HEK293 (cell line): ENCODE results near the gene TNS3.

ENCODE experiments used
- CTCF ChIA-PET: fragments of 350-600 bp; formaldehyde crosslinking; extraction: SDS; loops from one replicate; lab custom pipeline; 2021; ENCODE audit warnings: antibody characterized with exemption; lab: Yijun Ruan, JAX
- POLR2A ChIA-PET: fragments of 300-600 bp; formaldehyde crosslinking; extraction: SDS; loops from one replicate; lab custom pipeline; 2020; ENCODE audit warnings: antibody characterized with exemption, inconsistent platforms; lab: Yijun Ruan, JAX
- H3K27ac ChIP-seq: fragments of 200-500 bp; sonication (Bioruptor generic); 2 replicates; pipeline ENCODE4 v1.5.1; 2014; ENCODE audit warnings: low read depth, low read length, control low read depth, inconsistent platforms; ENCODE audit errors: extremely low read depth
- H3K36me3 ChIP-seq, 2 experiments: fragments of 200-500 bp in 1 of 2; sonication (Bioruptor generic) in 1 of 2; 1 replicate in 1 of 2; 2 replicates in 1 of 2; pipeline ENCODE4 v1.5.1; 2014 to 2017; ENCODE audit warnings: inconsistent platforms in 2 of 2, low read length in 2 of 2; ENCODE audit not compliant: control insufficient read depth in 2 of 2, insufficient read depth in 1 of 2
- H3K4me1 ChIP-seq: fragments of 200-500 bp; sonication (Bioruptor generic); 2 replicates; pipeline ENCODE4 v1.5.1; 2014; ENCODE audit warnings: mild to moderate bottlenecking, low read length, inconsistent platforms; ENCODE audit not compliant: control insufficient read depth, insufficient read depth
- H3K4me3 ChIP-seq: 2 replicates; pipeline ENCODE4 v1.5.1; 2011; ENCODE audit warnings: low read depth, mild to moderate bottlenecking, control low read depth, low read length, moderate library complexity
- H3K9me3 ChIP-seq: fragments of 200-500 bp; sonication (Bioruptor generic); 2 replicates; pipeline ENCODE4 v1.5.1; 2014; ENCODE audit warnings: low read depth, low read length, inconsistent platforms; ENCODE audit not compliant: control insufficient read depth, insufficient read depth
- GLI2 ChIP-seq: fragments of 450-650 bp; formaldehyde crosslinking; IDR thresholded peaks from 2 replicates; pipeline ENCODE4; 2017; ENCODE audit warnings: missing biosample characterization, missing genetic modification characterization, low read depth, borderline replicate concordance
- HIC1 ChIP-seq: fragments of 450-650 bp; formaldehyde crosslinking; IDR thresholded peaks from 2 replicates; pipeline ENCODE4 v1.5.1; 2016; ENCODE audit warnings: missing biosample characterization, missing genetic modification characterization
- HOXA7 ChIP-seq: sonication (generic); formaldehyde crosslinking; IDR thresholded peaks from 2 replicates; pipeline ENCODE4 v1.8.1; 2022; ENCODE audit warnings: missing genetic modification reagents, borderline replicate concordance
- SCRT1 ChIP-seq: fragments of 450-650 bp; formaldehyde crosslinking; IDR thresholded peaks from 2 replicates; pipeline ENCODE4 v1.5.1; 2016; ENCODE audit warnings: missing biosample characterization, missing genetic modification characterization, borderline replicate concordance
- SP2 ChIP-seq: fragments of 450-650 bp; formaldehyde crosslinking; IDR thresholded peaks from 2 replicates; pipeline ENCODE4 v1.5.1; 2016; ENCODE audit warnings: missing biosample characterization, missing genetic modification characterization
- ZNF10 ChIP-seq: fragments of 450-650 bp; formaldehyde crosslinking; IDR thresholded peaks from 2 replicates; pipeline ENCODE4 v1.5.1; 2017; ENCODE audit warnings: missing biosample characterization, missing genetic modification characterization
- ZNF138 ChIP-seq: fragments of 450-650 bp; formaldehyde crosslinking; IDR thresholded peaks from 2 replicates; pipeline ENCODE4 v1.5.1; 2016; ENCODE audit warnings: missing biosample characterization, missing genetic modification characterization, borderline replicate concordance
- ZNF2 ChIP-seq: fragments of 450-650 bp; formaldehyde crosslinking; IDR thresholded peaks from 2 replicates; pipeline ENCODE4 v1.5.1; 2016; ENCODE audit warnings: missing biosample characterization, missing genetic modification characterization
- ZNF24 ChIP-seq: fragments of 450-650 bp; formaldehyde crosslinking; IDR thresholded peaks from 2 replicates; pipeline ENCODE4 v1.5.1; 2016; ENCODE audit warnings: missing biosample characterization, missing genetic modification characterization
- ZNF266 ChIP-seq: fragments of 450-650 bp; formaldehyde crosslinking; IDR thresholded peaks from 2 replicates; pipeline ENCODE4 v1.5.1; 2016; ENCODE audit warnings: missing biosample characterization, missing genetic modification characterization, low read depth
- ZNF398 ChIP-seq: fragments of 450-650 bp; formaldehyde crosslinking; IDR thresholded peaks from 2 replicates; pipeline ENCODE4 v1.5.1; 2017; ENCODE audit warnings: missing biosample characterization, missing genetic modification characterization
- ZNF404 ChIP-seq: fragments of 450-650 bp; formaldehyde crosslinking; IDR thresholded peaks from 2 replicates; pipeline ENCODE4 v1.5.1; 2017; ENCODE audit warnings: missing biosample characterization, missing genetic modification characterization
- ZNF571 ChIP-seq: fragments of 450-650 bp; formaldehyde crosslinking; IDR thresholded peaks from 2 replicates; pipeline ENCODE4 v1.5.0; 2017; ENCODE audit warnings: missing biosample characterization, missing genetic modification characterization
- ZNF610 ChIP-seq: fragments of 450-650 bp; formaldehyde crosslinking; IDR thresholded peaks from 2 replicates; pipeline ENCODE4 v1.5.1; 2016; ENCODE audit warnings: missing biosample characterization, missing genetic modification characterization, borderline replicate concordance
- ZNF621 ChIP-seq: fragments of 450-650 bp; formaldehyde crosslinking; IDR thresholded peaks from 2 replicates; pipeline ENCODE4 v1.5.1; 2017; ENCODE audit warnings: missing biosample characterization, missing genetic modification characterization
- ZNF623 ChIP-seq: fragments of 450-650 bp; formaldehyde crosslinking; IDR thresholded peaks from 2 replicates; pipeline ENCODE4 v1.5.1; 2016; ENCODE audit warnings: missing biosample characterization, missing genetic modification characterization
- ZNF768 ChIP-seq: fragments of 450-650 bp; formaldehyde crosslinking; IDR thresholded peaks from 2 replicates; pipeline ENCODE4 v1.5.1; 2018; ENCODE audit warnings: missing biosample characterization, mild to moderate bottlenecking, missing genetic modification characterization
- ZNF792 ChIP-seq: fragments of 450-650 bp; formaldehyde crosslinking; IDR thresholded peaks from 2 replicates; pipeline ENCODE4 v1.5.1; 2016; ENCODE audit warnings: missing biosample characterization, missing genetic modification characterization
- ZXDB ChIP-seq: fragments of 450-650 bp; formaldehyde crosslinking; IDR thresholded peaks from 2 replicates; pipeline ENCODE4 v1.5.1; 2016; ENCODE audit warnings: missing biosample characterization, missing genetic modification characterization
- TF ChIP-seq, protein P1 (sequence below): IDR thresholded peaks from 2 replicates; pipeline ENCODE4 v1.6.1; 2011; ENCODE audit warnings: mild to moderate bottlenecking, low read depth, low read length, borderline replicate concordance
- TF ChIP-seq, protein P2 (sequence below): fragments of 450-650 bp; formaldehyde crosslinking; IDR thresholded peaks from 2 replicates; pipeline ENCODE4 v1.5.1; 2016; ENCODE audit warnings: missing biosample characterization, missing genetic modification characterization, low read depth

Gene TNS3

DNA sequence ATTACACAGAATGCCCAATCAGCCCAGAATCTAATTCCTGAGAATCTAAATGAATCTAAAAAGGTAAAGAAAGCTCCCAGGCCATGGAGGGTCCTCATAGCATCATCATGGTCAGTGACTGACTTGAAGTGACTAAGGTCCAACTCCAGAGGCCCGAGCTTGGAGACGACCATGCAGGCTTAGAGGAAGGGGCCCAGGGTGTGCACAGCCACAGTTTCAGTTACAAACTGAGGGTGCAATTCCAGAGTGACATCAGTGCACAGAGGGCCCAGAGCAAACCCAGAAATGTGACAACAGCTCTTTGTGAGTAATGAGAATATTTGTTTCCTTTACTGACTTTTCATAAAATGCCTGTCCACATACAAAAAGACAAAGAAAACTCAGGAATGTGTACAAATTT is 170.0 kb downstream of the TNS3 start:
- H3K36me3 ChIP-seq = no peaks in the 10 kb centered on the region
- no peaks in the 10 kb centered on the region for H3K4me1 ChIP-seq
- ChIA-PET CTCF (no interaction called here), POLR2A (no interaction called here)
- H3K9me3 ChIP-seq = no peaks in the 10 kb centered on the region
- no peak overlapping the region for H3K27ac ChIP-seq
- TF ChIP-seq ZNF610 (no peak), ZNF768 (tag by site-specific recombination) (no peak)
- H3K4me3 ChIP-seq = no peak overlapping the region

DNA sequence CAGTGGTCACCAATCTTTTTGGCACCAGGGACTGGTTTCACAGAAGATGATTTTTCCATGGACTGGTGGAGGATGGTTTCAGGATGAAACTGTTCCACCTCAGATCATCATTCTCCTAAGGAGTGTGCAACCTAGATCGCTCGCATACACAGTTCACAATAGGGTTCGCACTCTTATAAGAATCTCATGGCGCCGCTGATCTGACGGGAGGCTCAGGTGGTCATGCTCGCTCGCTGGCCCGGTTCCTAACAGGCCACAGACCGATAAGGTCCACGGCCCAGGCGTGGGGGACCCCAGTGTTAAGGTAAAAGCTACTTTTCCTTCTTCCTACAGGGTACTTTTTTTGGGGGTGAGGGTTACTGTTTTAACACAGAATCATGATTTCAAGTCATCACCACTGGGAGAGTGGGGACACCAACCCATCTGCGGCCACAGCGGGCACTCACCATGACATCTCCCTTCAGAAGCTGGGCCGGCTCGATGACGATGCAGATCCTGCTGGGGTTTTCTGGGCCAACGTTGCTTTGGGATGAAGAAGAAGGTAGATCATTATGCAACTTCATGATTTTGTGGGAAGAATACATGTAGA is 170.5 kb downstream of the TNS3 start:
- Histone ChIP-seq H3K27ac (no peak overlapping the region), H3K4me1 (no peaks in the 10 kb centered on the region), H3K4me3 (no peak overlapping the region), H3K9me3 (no peaks in the 10 kb centered on the region), H3K36me3 (no peaks in the 10 kb centered on the region)
- ChIA-PET POLR2A (no interaction called here), CTCF (interaction anchor here (0.5 to 1.2 kb wide), 2 partner anchors 14 to 145 kb away, joined by 3 to 5 read pairs; no protein-coding TSS in a partner anchor)
- TF ChIP-seq ZNF623 (tag by site-specific recombination) (no peak), ZNF610 (no peak), ZNF266 (no peak), SP2 (tag by site-specific recombination) (no peak), ZNF621 (no peak), ZNF138 (no peak), GLI2 (no peak), HIC1 (tag by site-specific recombination) (no peak), ZNF404 (tag by site-specific recombination) (no peak), ZNF792 (no peak), SCRT1 (tag by site-specific recombination) (no peak), ZNF571 (tag by site-specific recombination) (no peak), HOXA7 (no peak), ZNF398 (tag by site-specific recombination) (no peak)
- TF ChIP-seq, protein P1, sequence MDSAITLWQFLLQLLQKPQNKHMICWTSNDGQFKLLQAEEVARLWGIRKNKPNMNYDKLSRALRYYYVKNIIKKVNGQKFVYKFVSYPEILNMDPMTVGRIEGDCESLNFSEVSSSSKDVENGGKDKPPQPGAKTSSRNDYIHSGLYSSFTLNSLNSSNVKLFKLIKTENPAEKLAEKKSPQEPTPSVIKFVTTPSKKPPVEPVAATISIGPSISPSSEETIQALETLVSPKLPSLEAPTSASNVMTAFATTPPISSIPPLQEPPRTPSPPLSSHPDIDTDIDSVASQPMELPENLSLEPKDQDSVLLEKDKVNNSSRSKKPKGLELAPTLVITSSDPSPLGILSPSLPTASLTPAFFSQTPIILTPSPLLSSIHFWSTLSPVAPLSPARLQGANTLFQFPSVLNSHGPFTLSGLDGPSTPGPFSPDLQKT = no peak

- POLR2A ChIA-PET = no interaction called here
- CTCF ChIA-PET = no interaction called here
- no peak for TF ChIP-seq ZNF10 (tag by site-specific recombination)
- TF ChIP-seq, protein P2, sequence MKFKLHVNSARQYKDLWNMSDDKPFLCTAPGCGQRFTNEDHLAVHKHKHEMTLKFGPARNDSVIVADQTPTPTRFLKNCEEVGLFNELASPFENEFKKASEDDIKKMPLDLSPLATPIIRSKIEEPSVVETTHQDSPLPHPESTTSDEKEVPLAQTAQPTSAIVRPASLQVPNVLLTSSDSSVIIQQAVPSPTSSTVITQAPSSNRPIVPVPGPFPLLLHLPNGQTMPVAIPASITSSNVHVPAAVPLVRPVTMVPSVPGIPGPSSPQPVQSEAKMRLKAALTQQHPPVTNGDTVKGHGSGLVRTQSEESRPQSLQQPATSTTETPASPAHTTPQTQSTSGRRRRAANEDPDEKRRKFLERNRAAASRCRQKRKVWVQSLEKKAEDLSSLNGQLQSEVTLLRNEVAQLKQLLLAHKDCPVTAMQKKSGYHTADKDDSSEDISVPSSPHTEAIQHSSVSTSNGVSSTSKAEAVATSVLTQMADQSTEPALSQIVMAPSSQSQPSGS = no peak
- TF ChIP-seq ZXDB (tag by site-specific recombination) = no peak
- no peak for TF ChIP-seq ZNF24
- TF ChIP-seq ZNF2 (tag by site-specific recombination) = no peak
- Histone ChIP-seq H3K4me3 (no peak overlapping the region), H3K27ac (no peak overlapping the region), H3K9me3 (no peaks in the 10 kb centered on the region), H3K4me1 (no peaks in the 10 kb centered on the region), H3K36me3 (no peaks in the 10 kb centered on the region)
These were observed 173.2 kb downstream of the TNS3 start for GRCh38 chr7:47408675-47409074.
